Upper lobe of right lung (tissue), 1 donor: ENCODE data around the gene MAP3K20. TPM values are rescaled to one million over a fixed set of nuclear protein-coding genes. Genes with fewer than 3 reads are reported as not detected.

Experiments
- ATAC-seq: fragments of 200-7000 bp; cut with Tn5 transposase; one replicate; pipeline ENCODE4 v1.9.1; 2020; ENCODE audit warnings: mild to moderate bottlenecking, moderate library complexity
- DNase-seq: peaks from one replicate; pipeline ENCODE4 v3.0.0-alpha.2; 2020
- H3K27ac ChIP-seq: fragments of 200-600 bp; one replicate; pipeline ENCODE4 v1.8.0; 2022
- H3K27me3 ChIP-seq: fragments of 200-600 bp; one replicate; pipeline ENCODE4 v1.8.0; 2022; ENCODE audit warnings: mild to moderate bottlenecking
- H3K36me3 ChIP-seq: fragments of 200-600 bp; one replicate; pipeline ENCODE4 v1.8.0; 2022
- H3K4me1 ChIP-seq: fragments of 200-600 bp; one replicate; pipeline ENCODE4 v1.8.0; 2022
- H3K4me3 ChIP-seq: fragments of 200-600 bp; one replicate; pipeline ENCODE4 v1.8.0; 2022; ENCODE audit warnings: mild to moderate bottlenecking
- H3K9me3 ChIP-seq: fragments of 200-600 bp; one replicate; pipeline ENCODE4 v1.8.0; 2022
- CTCF ChIP-seq: fragments of 200-600 bp; IDR thresholded peaks from one replicate; pipeline ENCODE4 v1.8.0; 2022; ENCODE audit warnings: antibody characterized with exemption
- intact Hi-C: fragments of 100-400 bp; cut with DNase I; formaldehyde crosslinking; loops from one replicate; pipeline ENCODE4 v1.11.0; 2022
- total RNA-seq: library from RNA; stranded (reverse); fragmentation: NEBNext Ultra II Directional; extraction: Animal tissue kit (Norgen Biotek cat#: 25700); gene quantifications from one replicate; pipeline ENCODE4 v1.2.1, GENCODE V29; 2021
- donor health status: DM: no; HTN: yes; CAD: no; lungs with severe emphysema.

Gene MAP3K20
- total RNA-seq, 1 donor from 2014 or later: 52.0 TPM

DNA sequence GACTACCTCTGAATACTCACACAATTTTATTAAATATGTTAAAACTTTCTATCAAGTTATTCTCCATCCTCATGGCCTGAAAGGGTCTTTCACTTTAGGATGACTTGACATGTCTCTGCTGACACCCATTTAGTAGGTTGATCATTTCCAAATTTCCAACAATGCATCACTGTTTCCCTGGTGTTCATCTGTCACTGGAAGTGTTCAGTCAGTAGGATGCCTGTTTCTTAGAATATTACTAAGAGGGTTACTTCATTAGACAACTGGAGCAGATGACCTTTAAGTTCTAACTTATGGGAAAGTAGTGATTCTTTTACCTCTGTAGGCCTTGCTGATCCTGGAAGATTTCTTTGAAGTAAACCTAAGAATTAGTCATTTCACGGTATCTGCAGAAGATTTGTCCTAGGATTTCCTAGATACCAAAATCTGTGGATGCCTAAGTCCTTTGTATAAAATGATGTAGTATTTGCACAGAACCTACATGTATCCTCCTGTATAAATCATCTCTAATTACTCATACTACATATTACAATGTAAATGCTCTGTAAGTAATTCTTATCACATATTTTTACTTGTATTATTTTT, 77.7 kb downstream of the MAP3K20 start:
- Histone ChIP-seq H3K27me3 (no peaks in the 10 kb centered on the region), H3K27ac (no peak overlapping the region), H3K36me3 (no peaks in the 10 kb centered on the region), H3K9me3 (no peaks in the 10 kb centered on the region), H3K4me1 (peaks cover 11% of the 10 kb centered on the region), H3K4me3 (no peak overlapping the region)
- TF ChIP-seq CTCF: no peak
- DNase-seq (no peak), ATAC-seq (no peak)
- intact Hi-C loops: no loop called here

DNA sequence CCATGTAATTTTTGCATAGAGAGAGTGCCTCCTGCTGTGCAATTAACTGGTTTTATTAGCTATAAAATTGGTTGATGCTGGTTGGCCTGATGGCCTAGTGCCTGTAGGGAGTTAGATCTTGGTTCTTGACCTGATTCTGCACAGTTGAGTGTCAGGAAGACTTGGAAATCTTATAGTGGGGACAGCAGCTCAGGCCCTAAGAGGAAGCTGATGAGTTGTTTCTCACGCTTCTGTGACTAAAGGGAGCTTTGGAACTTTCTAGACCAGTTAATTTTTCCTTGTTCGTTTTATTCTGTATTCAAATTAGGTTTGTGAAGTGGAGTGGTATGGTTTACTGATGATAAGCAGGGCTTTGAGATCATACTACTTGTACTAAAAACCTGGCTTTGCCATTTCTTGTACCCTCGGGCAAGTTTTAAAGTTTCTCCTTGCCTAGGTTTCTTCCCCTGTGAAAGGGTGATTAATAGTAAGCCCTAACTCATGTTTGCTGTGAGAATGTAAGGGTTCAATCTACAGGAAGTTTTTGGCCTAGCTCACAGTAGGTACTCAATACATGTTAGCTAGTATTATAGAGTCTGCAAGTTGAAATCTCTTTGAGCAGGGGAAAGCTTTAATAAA, 82.1 kb downstream of the MAP3K20 start:
- DNase-seq (no peak), ATAC-seq (no peak)
- intact Hi-C loops: no loop called here
- no peaks in the 10 kb centered on the region for H3K9me3 ChIP-seq
- no peaks in the 10 kb centered on the region for H3K27me3 ChIP-seq
- peaks cover 17% of the 10 kb centered on the region for H3K4me1 ChIP-seq
- TF ChIP-seq CTCF: no peak
- H3K36me3 ChIP-seq: no peaks in the 10 kb centered on the region
- H3K27ac ChIP-seq: no peak overlapping the region
- no peak overlapping the region for H3K4me3 ChIP-seq

DNA sequence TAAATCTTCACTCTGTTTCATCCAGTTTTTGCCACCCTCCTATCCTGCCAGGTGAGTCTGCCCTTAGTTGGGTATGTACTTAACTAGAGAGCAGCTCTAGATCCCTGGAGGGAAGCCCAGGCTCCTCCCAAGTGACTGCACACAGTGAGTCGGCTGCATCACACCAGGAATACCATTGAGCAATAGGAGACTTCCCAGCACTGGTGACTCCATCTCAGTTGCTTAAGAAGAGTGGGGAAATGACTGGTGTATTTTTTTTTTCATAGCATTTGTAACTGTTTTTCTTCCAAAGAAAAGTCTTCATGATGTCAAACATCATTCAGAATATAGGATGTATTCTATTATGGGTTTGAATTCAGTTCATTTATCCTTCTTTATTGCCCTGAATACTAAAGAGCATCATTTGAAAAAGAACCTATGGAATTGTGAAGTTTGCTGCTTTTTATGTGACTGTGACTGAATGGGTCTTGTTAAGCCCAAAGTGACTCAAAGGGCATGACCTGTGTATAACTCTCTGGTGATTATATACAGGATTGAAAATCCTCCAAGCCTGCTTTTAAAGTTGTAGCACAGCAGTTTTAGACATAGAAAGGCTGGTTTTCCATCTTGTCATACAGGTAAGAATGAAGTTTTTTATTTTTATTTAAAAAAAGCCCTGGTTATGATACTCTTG, 84.3 kb downstream of the MAP3K20 start:
- Histone ChIP-seq H3K4me1 (peaks cover 17% of the 10 kb centered on the region), H3K9me3 (no peaks in the 10 kb centered on the region), H3K27ac (peak overlapping the region; percentile 71), H3K4me3 (no peak overlapping the region), H3K36me3 (no peaks in the 10 kb centered on the region), H3K27me3 (no peaks in the 10 kb centered on the region)
- ATAC-seq (peak; percentile 99), DNase-seq (peak; percentile 90)
- TF ChIP-seq CTCF: no peak
- intact Hi-C loops: no loop called here

DNA sequence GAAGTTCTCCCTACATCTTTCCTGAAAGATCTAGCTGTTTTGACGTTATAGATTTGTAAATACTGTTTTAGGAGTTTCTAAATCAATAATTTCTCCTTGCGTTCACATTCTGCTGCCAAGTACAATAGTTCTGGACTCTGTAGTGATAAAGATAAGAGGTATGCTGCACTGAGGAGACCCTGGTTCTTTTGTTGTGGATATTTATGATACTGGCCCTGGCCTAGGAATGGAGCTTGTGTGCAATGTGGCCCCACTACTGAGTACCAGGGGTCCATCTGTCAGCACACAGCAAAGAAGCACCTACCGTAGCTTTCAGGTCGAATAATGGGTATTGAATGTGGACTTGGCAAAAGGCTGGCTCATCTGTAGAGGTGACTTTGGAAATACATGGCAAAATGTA, 85.0 kb downstream of the MAP3K20 start:
- Histone ChIP-seq H3K27ac (peak overlapping the region; percentile 71), H3K4me3 (no peak overlapping the region), H3K36me3 (no peaks in the 10 kb centered on the region), H3K9me3 (no peaks in the 10 kb centered on the region), H3K4me1 (peaks cover 17% of the 10 kb centered on the region), H3K27me3 (no peaks in the 10 kb centered on the region)
- intact Hi-C loops: no loop called here
- ATAC-seq (no peak), DNase-seq (no peak)
- TF ChIP-seq CTCF: no peak

GRCh38 chr2:173161040-173161439, 85.4 kb downstream of the MAP3K20 start:
- no peaks in the 10 kb centered on the region for H3K27me3 ChIP-seq
- ATAC-seq (peak; percentile 19), DNase-seq (no peak)
- no peaks in the 10 kb centered on the region for H3K9me3 ChIP-seq
- intact Hi-C loops: no loop called here
- TF ChIP-seq CTCF: no peak
- H3K36me3 ChIP-seq: no peaks in the 10 kb centered on the region
- no peak overlapping the region for H3K4me3 ChIP-seq
- peaks cover 17% of the 10 kb centered on the region for H3K4me1 ChIP-seq
- H3K27ac ChIP-seq: no peak overlapping the region
